Measurements from ENCODE around the gene OR10H1. TPM values are rescaled to one million over a fixed set of nuclear protein-coding genes. Genes with fewer than 3 reads are reported as not detected.

The OR10H1 gene
- polyA plus RNA-seq, 2 of the 4 experiments (the other 2 are of a cell fraction): not detected

- no peak for TF ChIP-seq POLR2AphosphoS2 (conservative IDR thresholded peaks at IDR 0.05; ENCODE audit: low read length)
These were observed 43.7 kb upstream of the OR10H1 start (continued) for GRCh38 chr19:15859187-15859586.

- no peak overlapping the region for H3K4me2 ChIP-seq
- 20% methylated on average over 3 of the region's 3 CpGs for WGBS (ENCODE audit: missing lambda C conversion rate)
- no peak overlapping the region for H3K27ac ChIP-seq
- no peaks in the 10 kb centered on the region for H3K4me1 ChIP-seq
- no peak for ATAC-seq
- H3K9me3 ChIP-seq: no peaks in the 10 kb centered on the region
- TF ChIP-seq PHF8 (IDR thresholded peaks at IDR 0.05; ENCODE audit: borderline replicate concordance, low read depth) (no peak), EP300 (IDR thresholded peaks at IDR 0.05) (no peak), HOXB13 (CRISPR knock-in tag; IDR thresholded peaks at IDR 0.05; ENCODE audit: low read depth) (no peak), HMGXB4 (CRISPR knock-in tag; IDR thresholded peaks at IDR 0.05; ENCODE audit: borderline replicate concordance) (no peak), REST (IDR thresholded peaks at IDR 0.05) (no peak), PBX3 (IDR thresholded peaks at IDR 0.05) (no peak), RARB (CRISPR knock-in tag; IDR thresholded peaks at IDR 0.05) (no peak), NR3C1 (IDR thresholded peaks at IDR 0.05) (no peak), HES2 (IDR thresholded peaks at IDR 0.05) (no peak), KDM1A (IDR thresholded peaks at IDR 0.05; ENCODE audit: low read depth) (no peak), TFCP2L1 (CRISPR knock-in tag; IDR thresholded peaks at IDR 0.05) (no peak)
- CTCF ChIA-PET: interaction anchor here (0.6 kb wide), 1 partner anchor 191 kb away, joined by 3 read pairs; no protein-coding TSS in a partner anchor
- FAIRE-seq: no peak
- POLR2A ChIA-PET: interaction anchor here (0.6 kb wide), 1 partner anchor 852 kb away, joined by 8 read pairs; no protein-coding TSS in a partner anchor
- H3K4me3 ChIP-seq: no peak overlapping the region
- no peak for DNase-seq (ENCODE audit: low read depth in 1 of 2, low spot score in 1 of 2)
These were observed 34.9 kb upstream of the OR10H1 start for GRCh38 chr19:15850385-15850784.

- H3K27ac ChIP-seq: no peak overlapping the region
- ChIA-PET POLR2A (no interaction called here), CTCF (no interaction called here)
- 9% methylated on average over 5 of the region's 6 CpGs for WGBS (ENCODE audit: missing lambda C conversion rate)
- no peak overlapping the region for H3K4me2 ChIP-seq
- DNase-seq (ENCODE audit: low read depth in 1 of 2, low spot score in 1 of 2) (no peak), FAIRE-seq (no peak), ATAC-seq (no peak)
- no peaks in the 10 kb centered on the region for H3K4me1 ChIP-seq
- no peak overlapping the region for H3K4me3 ChIP-seq
- no peaks in the 10 kb centered on the region for H3K9me3 ChIP-seq
- TF ChIP-seq BHLHE40 (IDR thresholded peaks at IDR 0.05; ENCODE audit: low read depth, low read length): no peak
- no peak for TF ChIP-seq PBX3 (IDR thresholded peaks at IDR 0.05)
- TF ChIP-seq RNF2 (IDR thresholded peaks at IDR 0.05; ENCODE audit: borderline replicate concordance, low read depth): no peak
- TF ChIP-seq HEYL (CRISPR knock-in tag; IDR thresholded peaks at IDR 0.05): no peak
These were observed 31.5 kb upstream of the OR10H1 start for GRCh38 chr19:15846923-15847322.
